Measurements from ENCODE around the gene CD4.

The CD4 gene

DNA sequence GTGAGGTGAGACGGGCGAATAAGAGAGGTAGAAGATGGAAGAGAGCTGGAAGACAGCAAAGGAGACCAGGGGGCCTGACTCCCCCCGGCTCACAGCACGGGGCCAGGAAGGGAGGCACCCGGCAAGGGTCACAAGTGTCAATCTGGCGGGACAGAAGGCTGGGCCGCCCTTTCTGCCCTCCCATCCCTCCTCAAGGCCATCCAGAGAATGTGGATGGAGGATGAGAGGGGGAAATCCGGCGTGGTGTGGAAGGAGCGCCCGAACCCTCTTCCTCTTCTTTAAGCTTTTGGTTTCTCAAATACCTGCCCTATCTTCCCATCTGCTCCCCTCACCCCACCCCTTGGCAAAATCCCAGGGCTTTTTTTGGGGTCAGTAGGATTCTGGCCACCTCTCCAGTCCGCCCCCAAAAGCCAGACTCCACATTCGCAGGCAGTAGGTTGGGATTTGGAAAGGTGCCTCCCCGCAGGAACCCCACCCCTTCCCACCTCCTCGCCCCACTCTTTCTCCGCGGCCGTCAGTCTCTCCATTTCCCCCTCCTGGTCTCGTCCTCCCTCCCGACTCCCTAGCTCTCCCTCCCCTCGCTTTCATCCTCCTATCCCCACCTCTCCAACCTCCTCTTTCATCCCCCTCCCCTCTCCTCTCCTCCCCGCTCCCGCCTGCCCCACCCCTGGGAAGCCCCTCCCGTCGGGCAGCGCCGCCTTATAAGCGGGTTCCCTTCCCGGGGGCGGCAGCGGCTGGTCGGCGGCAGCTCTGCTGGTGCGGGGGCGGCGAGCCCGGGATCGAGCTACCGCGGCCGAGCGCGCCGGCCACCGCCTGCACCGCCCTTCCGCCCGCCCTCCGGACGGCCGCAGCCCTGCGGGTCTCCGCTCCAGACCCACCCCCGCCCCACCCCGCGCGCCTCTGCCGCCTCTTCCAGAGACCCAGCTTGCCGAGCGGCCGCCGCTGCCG lies 23.4 kb upstream of the CD4 start, which contains the start of gene PTMS:
PTMS (plus strand) TSS at position 730 of the 948 bp plus-strand sequence. CDS start 343 bp downstream, outside the sequence.
- DNase-seq, result peak; percentile 100

GRCh38 chr12:6766651-6767349 lies 22.5 kb upstream of the CD4 start:
- peak; percentile 98 for DNase-seq

DNA sequence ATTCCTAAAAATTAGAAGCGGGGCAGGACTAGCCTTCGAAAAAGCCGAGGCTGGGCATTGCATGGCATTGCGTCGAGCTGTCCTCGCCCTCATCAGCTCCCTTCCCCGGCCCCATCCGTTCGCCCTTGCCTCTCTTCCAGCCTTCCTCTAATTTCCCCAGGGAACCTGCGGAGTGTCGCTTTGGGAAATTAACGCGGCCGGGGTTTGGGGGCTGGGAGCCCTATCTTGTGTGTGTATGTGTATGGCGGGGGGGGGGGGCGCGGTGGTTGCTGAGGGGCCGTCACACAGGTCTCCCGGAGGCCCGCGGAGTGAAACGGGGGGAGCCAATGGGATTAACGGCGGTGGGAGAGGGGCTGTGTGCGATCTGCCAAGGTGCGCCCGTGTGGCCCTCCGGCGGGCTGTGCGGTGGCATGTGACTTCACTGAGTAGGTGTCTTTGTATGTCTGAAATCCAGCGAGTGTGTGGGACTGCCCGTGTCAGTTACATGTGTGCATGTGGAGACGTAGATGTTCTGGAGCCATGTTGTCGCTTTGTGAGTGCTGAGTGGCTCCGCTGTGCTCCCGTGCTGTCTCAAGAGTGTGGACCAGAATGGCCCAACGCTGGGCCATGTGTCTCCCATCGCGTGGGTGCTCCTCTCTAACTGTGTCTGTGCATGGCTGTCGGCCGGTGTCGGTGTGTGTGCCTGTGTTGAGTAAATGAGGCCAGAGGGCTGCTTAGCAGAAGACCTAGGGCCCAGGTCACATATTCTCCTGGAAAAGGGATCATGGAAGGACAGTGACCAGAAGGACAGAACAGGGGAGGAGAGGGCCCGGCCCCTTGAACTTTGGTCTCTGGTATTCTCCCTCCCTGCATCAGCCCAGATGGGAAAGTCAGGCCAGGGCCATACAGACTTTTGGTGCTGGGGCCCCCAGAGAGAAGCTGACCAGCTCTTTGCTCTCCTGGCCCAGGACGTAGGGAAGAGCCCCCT lies 21.7 kb upstream of the CD4 start:
- peak; percentile 97 for DNase-seq

- peak; percentile 96 for DNase-seq
Measured at GRCh38 chr12:6768437-6768914, 20.9 kb upstream of the CD4 start.

DNA sequence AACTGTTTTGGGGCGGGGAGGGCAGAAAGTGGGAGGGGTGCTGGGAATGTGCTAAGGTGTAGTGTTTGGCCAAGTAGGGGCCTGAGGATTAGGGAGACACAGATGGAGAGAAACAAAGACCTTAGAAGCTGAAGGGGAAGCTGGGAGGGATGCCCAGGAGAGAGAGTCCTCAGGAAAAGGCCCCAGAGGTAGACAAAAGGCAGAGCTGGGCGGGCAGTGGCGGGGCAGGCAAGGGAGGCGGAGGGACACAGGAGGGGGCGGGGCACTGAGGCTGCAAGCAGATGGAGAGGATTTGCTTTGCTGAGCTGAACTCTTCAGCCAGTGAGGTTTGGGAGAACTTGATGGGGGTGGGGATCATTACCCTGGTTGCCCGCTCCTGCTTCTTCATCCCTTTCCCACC lies 20.3 kb upstream of the CD4 start:
- DNase-seq, result peak; percentile 99

- DNase-seq, result no peak
Measured at GRCh38 chr12:6769666-6770065, 19.7 kb upstream of the CD4 start.

- DNase-seq, result no peak
Measured at GRCh38 chr12:6770094-6770493, 19.2 kb upstream of the CD4 start.

GRCh38 chr12:6770600-6770999 lies 18.7 kb upstream of the CD4 start:
- DNase-seq, result no peak

- peak; percentile 63 for DNase-seq
Measured at GRCh38 chr12:6771091-6771495, 18.2 kb upstream of the CD4 start.

DNA sequence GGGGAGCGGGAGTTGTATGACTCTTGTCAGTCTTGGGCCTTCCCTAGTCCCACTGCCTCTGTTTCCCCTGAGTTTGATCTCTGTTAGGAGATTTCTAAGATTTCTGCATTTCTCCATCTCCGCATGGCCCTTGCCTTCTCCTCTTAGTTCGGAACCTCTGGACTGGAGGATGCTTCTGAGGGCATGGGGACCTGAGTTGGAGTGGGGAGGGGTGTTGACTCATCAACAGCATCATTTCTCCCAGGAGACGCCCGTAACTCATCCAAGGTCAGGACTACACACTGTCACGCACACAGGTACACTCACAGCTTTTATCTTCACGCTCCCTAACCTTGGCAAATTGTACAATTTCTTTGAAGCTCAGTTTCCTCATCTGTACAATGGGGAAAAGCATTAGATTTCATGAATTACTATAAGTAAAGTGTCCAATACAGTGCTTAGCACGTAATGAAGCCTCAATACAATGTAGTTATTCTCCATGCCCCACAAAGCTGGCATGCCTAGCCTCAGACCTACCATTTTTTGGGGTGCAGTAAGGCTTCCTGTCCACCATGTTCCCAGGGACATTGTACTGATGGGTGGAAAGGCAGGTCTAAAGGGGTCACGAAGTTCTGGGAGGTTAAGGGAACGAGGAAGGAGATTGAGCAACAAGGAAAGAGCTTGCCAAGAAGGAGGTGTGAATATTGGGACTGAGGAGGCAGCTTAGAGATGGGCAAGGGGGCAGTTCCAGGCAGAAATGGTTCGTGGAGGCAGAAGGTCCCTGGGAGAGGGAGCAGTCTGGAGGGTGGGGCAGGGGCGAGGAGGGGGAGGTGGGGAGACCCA lies 17.6 kb upstream of the CD4 start:
- DNase-seq, result peak; percentile 65

DNA sequence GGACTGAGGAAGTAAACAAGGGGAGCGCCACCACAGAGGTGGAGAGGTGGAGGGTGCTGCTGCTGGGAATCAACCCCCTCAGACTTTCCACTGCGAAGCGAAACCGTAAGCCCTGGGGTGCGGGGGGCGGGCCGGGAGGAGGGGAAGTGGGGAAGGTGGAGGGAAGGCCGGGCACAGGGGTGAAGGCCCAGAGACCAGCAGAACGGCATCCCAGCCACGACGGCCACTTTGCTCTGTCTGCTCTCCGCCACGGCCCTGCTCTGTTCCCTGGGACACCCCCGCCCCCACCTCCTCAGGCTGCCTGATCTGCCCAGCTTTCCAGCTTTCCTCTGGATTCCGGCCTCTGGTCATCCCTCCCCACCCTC lies 17.0 kb upstream of the CD4 start, which contains the start of gene LAG3:
LAG3 (plus strand) TSS at position 190 of the 365 bp plus-strand sequence. CDS start 333 bp downstream, outside the sequence.
- no peak for DNase-seq

DNA sequence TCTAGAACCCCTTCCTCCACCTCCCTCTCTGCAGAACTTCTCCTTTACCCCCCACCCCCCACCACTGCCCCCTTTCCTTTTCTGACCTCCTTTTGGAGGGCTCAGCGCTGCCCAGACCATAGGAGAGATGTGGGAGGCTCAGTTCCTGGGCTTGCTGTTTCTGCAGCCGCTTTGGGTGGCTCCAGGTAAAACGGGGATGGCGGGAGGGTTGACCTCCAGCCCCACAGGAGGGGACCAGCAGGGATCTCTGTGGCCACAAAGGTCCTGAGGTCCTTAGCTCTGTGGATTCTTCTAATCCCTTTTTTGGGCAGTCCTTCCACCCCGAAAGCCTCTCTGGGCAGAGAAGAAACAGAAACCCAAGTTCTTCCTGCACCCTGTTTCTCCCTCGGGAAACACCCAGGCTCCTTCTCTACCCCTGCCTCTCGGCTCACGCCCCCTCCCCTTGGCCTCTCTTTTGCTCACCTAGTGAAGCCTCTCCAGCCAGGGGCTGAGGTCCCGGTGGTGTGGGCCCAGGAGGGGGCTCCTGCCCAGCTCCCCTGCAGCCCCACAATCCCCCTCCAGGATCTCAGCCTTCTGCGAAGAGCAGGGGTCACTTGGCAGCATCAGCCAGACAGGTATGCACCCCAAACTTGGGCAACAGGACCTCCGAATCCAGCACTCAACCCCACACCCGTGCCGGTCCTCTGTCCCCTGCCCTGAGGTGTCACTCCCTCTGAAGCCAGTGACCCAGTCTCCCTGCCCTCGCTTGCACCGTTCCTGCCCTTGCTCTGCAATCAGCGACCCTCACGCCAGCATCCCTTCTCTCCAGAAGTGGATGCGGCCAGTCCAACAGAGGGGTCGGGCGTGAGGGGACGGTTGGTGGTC lies 16.4 kb upstream of the CD4 start:
- no peak for DNase-seq

- no peak for DNase-seq
Measured at GRCh38 chr12:6773590-6774351, 15.6 kb upstream of the CD4 start.

- no peak for DNase-seq
Measured at GRCh38 chr12:6774499-6775062, 14.7 kb upstream of the CD4 start.

- DNase-seq, result no peak
Measured at GRCh38 chr12:6775185-6776174, 13.8 kb upstream of the CD4 start.

GRCh38 chr12:6777386-6777785 lies 11.9 kb upstream of the CD4 start:
- no peak for DNase-seq

- no peak for DNase-seq
Measured at GRCh38 chr12:6778217-6778573, 11.1 kb upstream of the CD4 start.
